Ishikawa (cell line): ENCODE data around the gene LINGO3.

ENCODE experiments used
- CEBPB ChIP-seq: IDR thresholded peaks from 2 replicates; pipeline ENCODE4 v1.6.1; 2012
- CREB1 ChIP-seq: IDR thresholded peaks from 2 replicates; pipeline ENCODE4 v1.6.1; 2012; ENCODE audit warnings: low read depth
- EGR1 ChIP-seq: IDR thresholded peaks from 2 replicates; pipeline ENCODE4 v1.6.1; 2012
- EP300 ChIP-seq: IDR thresholded peaks from 2 replicates; pipeline ENCODE4 v1.6.1; 2012; ENCODE audit warnings: borderline replicate concordance
- FOXM1 ChIP-seq: IDR thresholded peaks from 2 replicates; pipeline ENCODE4 v1.6.1; 2012; ENCODE audit warnings: low read depth, borderline replicate concordance
- NFIC ChIP-seq: IDR thresholded peaks from 2 replicates; pipeline ENCODE4 v1.6.1; 2012
- RAD21 ChIP-seq: IDR thresholded peaks from 2 replicates; pipeline ENCODE4 v1.6.1; 2012; ENCODE audit warnings: low read depth
- REST ChIP-seq: IDR thresholded peaks from 2 replicates; pipeline ENCODE4 v1.6.1; 2012; ENCODE audit warnings: low read depth, mild to moderate bottlenecking
- TAF1 ChIP-seq: IDR thresholded peaks from 2 replicates; pipeline ENCODE4 v1.6.1; 2012; ENCODE audit warnings: low read depth, mild to moderate bottlenecking
- TCF12 ChIP-seq: IDR thresholded peaks from 2 replicates; pipeline ENCODE4 v1.6.1; 2012; ENCODE audit warnings: low read depth
- TEAD4 ChIP-seq: IDR thresholded peaks from 2 replicates; pipeline ENCODE4 v1.6.1; 2012
- YY1 ChIP-seq: IDR thresholded peaks from 2 replicates; pipeline ENCODE4 v1.6.1; 2012; ENCODE audit warnings: low read depth
- ZBTB7A ChIP-seq: IDR thresholded peaks from 2 replicates; pipeline ENCODE4 v1.6.1; 2012; ENCODE audit warnings: low read depth
- TF ChIP-seq, protein P1 (sequence below): IDR thresholded peaks from 2 replicates; pipeline ENCODE4 v1.6.1; 2012
- TF ChIP-seq, protein P2 (sequence below): IDR thresholded peaks from 2 replicates; pipeline ENCODE4 v1.6.1; 2012

The LINGO3 gene, protein sequence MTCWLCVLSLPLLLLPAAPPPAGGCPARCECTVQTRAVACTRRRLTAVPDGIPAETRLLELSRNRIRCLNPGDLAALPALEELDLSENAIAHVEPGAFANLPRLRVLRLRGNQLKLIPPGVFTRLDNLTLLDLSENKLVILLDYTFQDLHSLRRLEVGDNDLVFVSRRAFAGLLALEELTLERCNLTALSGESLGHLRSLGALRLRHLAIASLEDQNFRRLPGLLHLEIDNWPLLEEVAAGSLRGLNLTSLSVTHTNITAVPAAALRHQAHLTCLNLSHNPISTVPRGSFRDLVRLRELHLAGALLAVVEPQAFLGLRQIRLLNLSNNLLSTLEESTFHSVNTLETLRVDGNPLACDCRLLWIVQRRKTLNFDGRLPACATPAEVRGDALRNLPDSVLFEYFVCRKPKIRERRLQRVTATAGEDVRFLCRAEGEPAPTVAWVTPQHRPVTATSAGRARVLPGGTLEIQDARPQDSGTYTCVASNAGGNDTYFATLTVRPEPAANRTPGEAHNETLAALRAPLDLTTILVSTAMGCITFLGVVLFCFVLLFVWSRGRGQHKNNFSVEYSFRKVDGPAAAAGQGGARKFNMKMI

DNA sequence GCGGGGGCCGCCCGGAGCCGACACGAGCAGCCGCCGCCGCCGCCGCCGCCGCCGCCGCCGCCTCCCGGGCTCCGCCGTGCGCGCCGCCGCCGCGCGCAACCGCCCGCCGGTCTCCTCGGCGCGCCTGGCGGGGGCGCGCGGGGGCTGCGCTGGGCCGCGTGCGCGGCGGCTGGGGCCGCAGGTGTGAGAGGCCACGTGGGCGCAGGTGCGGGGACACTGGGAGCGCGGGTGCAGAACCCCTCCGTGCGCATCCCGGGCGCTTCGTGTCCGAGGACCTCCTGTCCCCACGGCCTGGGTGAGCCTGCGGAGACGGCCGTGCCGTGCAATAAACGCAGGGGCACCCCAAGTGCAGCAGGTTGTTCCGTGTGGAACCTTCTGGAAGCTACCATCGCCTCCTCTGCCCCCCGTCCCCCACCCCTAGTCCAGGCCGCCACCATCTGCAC is at the start of gene LINGO3:
LINGO3 (minus strand) TSS at position 41 of the 443 bp plus-strand sequence. CDS start 16,378 bp downstream, outside the sequence.
- TF ChIP-seq YY1 (no peak), NFIC (no peak), TAF1 (no peak), CEBPB (no peak)
- TF ChIP-seq, protein P1, sequence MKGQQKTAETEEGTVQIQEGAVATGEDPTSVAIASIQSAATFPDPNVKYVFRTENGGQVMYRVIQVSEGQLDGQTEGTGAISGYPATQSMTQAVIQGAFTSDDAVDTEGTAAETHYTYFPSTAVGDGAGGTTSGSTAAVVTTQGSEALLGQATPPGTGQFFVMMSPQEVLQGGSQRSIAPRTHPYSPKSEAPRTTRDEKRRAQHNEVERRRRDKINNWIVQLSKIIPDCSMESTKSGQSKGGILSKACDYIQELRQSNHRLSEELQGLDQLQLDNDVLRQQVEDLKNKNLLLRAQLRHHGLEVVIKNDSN, result peak; percentile 53
- TF ChIP-seq, protein P2, sequence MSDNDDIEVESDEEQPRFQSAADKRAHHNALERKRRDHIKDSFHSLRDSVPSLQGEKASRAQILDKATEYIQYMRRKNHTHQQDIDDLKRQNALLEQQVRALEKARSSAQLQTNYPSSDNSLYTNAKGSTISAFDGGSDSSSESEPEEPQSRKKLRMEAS, result peak; percentile 77; the same call in 1 of the 2 replicates

GRCh38 chr19:2356036-2356646 is 48.2 kb upstream of the LINGO3 start:
- TF ChIP-seq TCF12 (no peak), EP300 (no peak), YY1 (no peak), EGR1 (no peak), FOXM1 (no peak), RAD21 (no peak), CREB1 (no peak), CEBPB (no peak), TAF1 (no peak), ZBTB7A (no peak), REST (no peak), NFIC (no peak), TEAD4 (no peak)
- TF ChIP-seq, protein P2, result no peak
- TF ChIP-seq, protein P1, result no peak

- TF ChIP-seq REST, result no peak
Measured at GRCh38 chr19:2355168-2356035, 47.4 kb upstream of the LINGO3 start.

GRCh38 chr19:2354670-2355069 is 46.7 kb upstream of the LINGO3 start:
- TF ChIP-seq REST (no peak), FOXM1 (no peak), CEBPB (no peak), TAF1 (no peak), CREB1 (no peak), EGR1 (no peak), ZBTB7A (no peak), RAD21 (no peak), EP300 (no peak), YY1 (no peak)
- TF ChIP-seq, protein P2, result no peak
- TF ChIP-seq, protein P1, result no peak
